Stimulated activated CD4-positive, alpha-beta T cell treated with anti-CD3 and anti-CD28 coated beads, Interleukin-12 subunit alpha, Interleukin-12 subunit beta, amount 100 ng/mL, for 48 hours (primary cell): ENCODE data around the gene AP4S1.
"Not testable (repeated sequence)": the region's sequence is repeated elsewhere in the genome, so short reads cannot be mapped to it uniquely, and the experiment has no call there.

Source experiments
- DNase-seq, 3 donors: peaks; one replicate each; pipeline ENCODE4 v3.0.0-alpha.2; 2020; ENCODE audit warnings: low read depth in 2 of 3, low spot score in 1 of 3

AP4S1 gene

GRCh38 chr14:31025367-31026076, at the start of gene AP4S1:
AP4S1 (plus strand) TSS chr14:31025649; CDS start chr14:31066197, 40,548 bp downstream.
- DNase-seq = peak; percentile 11 to 38 (median 24)

DNA sequence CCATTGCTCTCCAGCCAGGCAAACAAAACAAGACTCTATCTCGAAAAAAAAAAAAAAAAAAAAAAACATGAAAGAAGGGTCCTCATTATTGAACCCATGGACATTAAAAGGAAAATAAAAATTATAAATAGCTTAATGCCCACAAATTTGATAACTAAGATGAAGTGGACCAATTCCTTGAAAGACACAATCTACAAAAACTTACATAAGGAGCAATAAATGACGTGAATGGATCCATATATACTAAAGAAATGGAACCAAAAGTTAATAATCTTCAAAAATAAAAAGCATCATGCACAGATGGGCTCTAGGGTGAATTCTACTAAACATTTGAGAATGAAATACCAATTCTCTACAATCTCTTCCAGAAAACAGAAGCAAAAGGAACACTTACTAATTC, 47.7 kb upstream of the AP4S1 start:
- no peak for DNase-seq

DNA sequence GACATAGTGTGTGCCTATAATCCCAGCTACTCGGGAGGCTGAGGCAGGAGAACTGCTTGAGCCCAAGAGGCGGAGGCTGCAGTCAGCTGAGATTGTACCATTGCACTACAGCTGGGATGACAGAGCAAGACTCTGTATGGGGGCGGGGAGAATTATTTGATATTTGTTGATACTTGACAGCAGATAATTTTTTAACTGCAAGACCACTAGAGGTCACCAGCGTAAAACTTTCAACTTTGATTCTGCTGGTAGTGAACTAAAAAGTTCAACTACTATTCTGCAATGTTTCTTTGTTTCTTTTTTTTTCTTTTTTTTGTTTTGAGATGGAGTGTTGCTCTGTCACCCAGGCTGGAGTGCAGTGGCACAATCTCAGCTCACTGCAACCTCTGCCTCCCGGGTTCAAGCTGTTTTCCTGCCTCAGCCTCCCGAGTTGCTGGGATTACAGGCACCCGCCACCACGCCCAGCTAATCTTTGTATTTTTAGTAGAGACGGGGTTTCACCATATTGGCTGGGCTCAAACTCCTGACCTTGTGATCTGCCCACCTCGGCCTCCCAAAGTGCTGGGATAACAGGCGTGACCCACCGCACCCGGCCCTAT, 45.2 kb upstream of the AP4S1 start:
- peak in 2 of 3 donors; percentile 12 to 43 for DNase-seq

- no peak for DNase-seq
Measured at GRCh38 chr14:30980980-30981379, 44.5 kb upstream of the AP4S1 start.

DNA sequence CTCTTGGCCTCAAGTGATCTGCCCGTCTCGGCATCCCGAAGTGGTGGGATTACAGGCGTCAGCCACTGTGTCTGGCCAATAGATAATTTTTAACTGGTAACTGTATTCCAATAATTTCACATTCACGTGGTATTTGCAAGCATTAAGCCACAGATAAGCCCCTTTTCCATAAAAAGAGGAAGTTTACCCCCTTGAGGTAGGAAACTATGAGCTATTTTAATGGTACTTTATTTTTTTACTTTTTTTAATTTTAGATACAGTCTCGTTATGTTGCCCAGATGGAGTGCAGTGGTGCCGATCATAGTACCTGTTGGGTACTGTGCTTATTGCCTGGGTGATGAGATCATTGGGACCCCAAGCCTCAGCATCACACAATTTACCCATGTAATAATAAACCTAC, 42.9 kb upstream of the AP4S1 start:
- DNase-seq = no peak

GRCh38 chr14:30983858-30984257, 41.6 kb upstream of the AP4S1 start:
- DNase-seq = no peak

DNA sequence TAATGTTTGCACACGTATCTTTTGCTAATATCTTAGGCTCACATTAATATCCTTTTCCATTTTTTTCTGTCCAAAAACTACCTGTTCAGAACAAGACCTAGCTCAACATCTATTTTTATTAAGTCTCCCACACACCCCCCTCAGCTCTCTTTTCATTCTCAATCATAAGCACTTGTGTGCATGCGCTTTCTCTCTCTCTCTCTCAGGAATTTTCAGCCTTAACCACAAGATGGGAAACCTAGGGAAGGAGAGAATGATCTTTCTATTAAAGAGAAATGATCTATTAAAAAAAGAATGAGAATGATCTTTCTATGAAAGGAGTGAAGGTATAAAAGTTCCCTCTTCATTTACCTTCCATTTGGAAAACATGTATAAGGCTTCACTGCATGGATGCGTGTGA, 39.7 kb upstream of the AP4S1 start:
- DNase-seq = no peak

DNA sequence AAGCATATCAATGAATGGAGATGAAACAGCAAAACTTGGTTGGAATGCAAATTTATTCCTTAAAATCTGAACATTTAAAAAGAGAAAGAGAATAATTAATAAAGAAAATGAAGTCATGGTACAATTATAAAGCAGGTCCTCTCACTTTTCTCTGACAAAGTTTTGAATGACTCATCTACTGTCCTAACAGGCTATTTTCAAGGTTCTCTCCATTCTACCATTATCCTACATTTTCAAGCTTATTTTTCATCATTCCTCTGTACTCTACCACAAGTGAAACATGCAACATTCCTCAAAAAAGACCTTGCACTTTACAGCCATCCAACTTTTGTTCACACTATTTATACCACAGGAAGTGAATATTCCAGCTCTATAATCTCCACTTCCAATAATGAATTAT, 36.9 kb upstream of the AP4S1 start:
- DNase-seq = no peak

- no peak for DNase-seq
Measured at GRCh38 chr14:30990770-30991169, 34.7 kb upstream of the AP4S1 start.

- DNase-seq = no peak
Measured at GRCh38 chr14:30991408-30991807, 34.0 kb upstream of the AP4S1 start.

DNA sequence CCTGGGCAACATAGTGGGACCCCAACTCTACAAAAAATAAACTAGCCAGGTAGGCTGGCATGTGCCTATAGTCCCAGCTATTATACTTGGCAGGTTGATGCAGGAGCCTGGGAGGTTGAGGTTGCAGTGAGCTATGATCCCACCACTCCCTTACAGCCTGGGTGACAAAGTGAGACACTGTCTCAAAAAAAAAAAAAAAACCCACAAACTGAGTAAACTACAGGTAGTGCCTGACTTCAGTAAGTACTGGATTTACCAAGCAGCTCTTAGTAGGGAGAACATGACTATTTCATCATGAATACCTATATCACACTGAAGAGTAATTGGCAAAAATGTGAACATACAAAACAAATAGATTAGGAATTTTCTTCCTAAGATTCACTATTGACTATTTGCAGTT, 32.4 kb upstream of the AP4S1 start:
- no peak for DNase-seq

DNA sequence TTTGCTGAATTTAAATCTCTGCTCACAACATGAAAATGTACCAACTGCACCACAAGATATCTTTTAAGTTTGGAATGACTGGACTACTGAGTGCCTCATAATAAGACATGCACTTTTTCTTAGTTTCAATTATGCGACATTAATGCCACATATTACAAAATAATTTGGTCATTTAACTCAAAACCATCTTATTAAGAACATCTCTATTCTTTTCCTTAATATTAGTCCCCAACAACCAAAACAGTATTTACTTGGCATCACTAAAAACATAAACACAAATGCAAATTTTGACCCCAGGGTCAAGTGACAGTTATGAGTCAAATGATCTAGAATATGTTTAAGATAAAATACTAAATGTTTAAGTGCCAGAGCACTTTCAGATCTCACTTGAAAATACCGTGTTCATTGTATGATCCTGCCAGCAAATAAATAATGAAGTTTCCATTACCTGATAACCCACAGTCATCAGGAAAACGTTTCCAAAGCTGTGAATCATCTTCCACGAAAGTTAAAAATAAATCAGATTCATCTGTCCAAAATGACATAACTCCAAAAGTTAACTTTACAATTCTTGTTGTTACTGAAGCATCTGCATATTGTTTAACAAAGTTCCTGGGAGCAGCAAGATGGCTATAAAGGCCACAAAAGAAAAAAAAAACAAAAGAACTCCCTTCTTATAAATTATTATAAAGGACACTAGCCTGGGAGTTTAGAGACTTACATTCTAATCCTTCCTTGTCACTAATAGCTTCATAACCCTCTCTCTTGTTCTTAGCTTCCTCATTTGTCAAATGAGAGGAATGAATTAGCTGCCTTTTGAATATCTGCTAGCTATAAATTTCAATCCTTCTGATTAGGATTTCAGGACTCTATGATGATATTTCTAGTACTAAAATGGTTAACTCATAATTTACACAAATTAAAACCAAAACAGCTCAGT, 30.5 kb upstream of the AP4S1 start:
- no peak for DNase-seq

DNA sequence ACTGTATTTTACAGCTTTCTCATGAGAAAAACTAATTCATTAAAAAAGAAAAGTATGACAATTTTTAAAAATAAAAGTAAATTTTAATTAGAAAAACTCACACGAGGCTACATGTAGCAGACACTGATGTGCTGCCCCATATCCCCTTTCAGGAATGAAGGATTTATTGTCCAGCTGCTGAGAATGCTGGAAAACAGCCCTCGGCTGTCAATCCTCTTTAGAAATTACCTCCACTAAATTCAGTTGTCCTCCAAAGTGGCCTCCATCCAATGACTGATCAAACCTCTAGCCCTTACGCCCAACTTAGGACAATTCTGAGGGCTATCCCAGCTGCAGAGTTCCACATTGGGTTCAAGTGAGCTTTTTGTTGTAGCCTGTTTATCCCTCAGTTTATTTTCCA, 29.8 kb upstream of the AP4S1 start:
- DNase-seq = no peak

DNA sequence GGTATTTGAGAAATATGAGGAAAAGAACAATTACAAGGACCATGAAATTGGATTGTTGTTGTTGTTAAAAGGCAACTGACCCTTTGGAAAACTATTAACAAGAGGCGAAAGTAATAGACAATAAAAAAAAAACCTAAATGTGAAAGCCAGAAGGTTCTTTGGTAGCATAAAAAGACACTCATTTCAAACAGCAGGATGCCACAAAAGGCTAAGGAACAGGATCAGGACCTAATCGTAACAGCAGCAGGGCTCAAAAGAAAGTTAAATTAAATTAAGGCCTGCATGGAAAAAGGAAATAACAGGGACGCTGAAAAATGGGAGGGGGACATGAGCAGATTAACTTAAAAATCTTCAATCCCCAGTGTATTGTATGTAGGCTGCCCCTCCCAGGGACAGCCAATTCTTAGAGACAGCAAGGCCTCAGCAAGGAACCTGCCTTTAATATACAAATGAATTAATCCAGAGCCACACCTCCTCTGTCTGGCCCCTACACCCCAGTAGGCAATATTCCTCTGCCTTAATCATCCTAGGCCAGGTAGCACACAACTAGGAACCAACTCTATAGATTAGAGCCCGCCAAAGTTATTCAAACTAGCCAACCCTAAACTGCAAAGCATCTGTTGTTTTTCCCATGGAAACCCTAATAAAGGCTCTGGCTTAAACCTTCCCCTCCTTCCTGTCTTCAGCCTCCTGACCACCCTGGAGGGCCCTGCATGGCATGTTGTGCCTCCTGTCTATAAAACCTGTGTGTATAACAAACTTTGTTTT, 28.4 kb upstream of the AP4S1 start:
- no peak for DNase-seq

DNA sequence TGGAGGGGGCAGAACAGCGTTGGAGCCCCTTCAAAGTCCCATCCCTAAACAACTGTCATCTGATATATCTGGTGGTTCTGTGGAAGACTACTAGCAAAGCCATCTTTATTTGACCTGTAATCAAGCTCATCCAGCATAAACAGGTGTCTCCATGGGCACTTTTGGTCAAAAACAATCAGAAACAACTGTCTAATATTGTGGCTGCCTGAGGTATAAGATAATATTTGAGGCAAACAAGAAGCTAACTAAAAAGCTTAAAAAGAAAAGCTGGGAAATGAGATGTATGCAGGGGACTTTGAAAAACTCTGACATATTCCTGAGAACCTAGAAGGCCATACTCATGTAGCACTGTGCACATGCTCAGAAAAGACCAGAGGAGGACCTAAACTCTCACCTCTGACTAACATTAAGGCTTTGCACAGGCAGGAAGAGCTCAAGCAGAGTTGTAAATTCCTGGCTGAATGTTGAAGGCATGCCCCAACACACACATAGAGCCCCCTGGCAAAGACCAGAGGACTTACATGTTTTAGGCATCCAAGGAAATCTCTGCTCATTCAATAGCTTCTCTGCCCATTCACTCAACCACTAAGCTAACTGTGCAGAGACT, 27.2 kb upstream of the AP4S1 start:
- no peak for DNase-seq

- DNase-seq = no peak
Measured at GRCh38 chr14:30999038-30999773, 26.2 kb upstream of the AP4S1 start.

GRCh38 chr14:31000629-31001338, 24.7 kb upstream of the AP4S1 start:
- no peak for DNase-seq

DNA sequence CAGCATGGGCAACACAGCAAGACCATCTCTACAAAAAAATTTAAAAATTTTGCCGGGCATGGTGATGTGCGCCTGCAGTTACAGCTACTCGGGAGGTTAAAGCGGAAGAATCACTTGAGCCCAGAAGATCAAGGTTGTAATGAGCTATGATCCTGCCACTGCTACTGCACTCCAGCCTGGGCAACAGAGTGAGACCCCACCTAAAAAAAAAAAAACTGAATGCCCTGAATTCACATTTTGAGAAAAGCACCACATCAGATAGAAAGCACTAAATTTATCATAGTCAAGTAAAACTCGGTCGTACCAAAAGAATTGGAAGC, 24.1 kb upstream of the AP4S1 start:
- DNase-seq = no peak

DNA sequence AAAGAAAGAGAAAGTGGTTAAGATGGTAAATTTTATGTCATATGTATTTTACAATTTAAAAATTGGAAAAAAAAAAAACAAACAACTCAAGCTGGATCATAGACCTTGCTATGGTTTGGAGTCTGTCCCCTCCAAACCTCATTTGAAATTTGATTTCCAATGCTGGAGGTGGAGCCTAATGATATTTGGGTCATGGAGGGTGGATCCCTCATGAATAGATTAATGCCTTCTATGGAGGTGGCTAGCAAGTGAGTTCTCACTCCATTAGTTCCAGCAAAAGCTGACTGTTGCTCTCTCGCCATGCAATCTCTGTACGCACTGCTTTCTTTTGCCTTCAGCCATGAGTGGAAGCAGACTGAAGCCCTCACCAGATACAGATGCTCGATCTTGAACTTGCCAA, 22.2 kb upstream of the AP4S1 start:
- DNase-seq = no peak

GRCh38 chr14:31004007-31004406, 21.4 kb upstream of the AP4S1 start:
- not testable (repeated sequence) for DNase-seq
